Measurements from ENCODE around the gene NDRG2. TPM values are rescaled to one million over a fixed set of nuclear protein-coding genes. Genes with fewer than 3 reads are reported as not detected.
A peak's percentile ranks its signal among the peaks of the same experiment; 100 is the strongest.

NDRG2 gene
- total and polyA plus RNA-seq, 9 of the 15 experiments (the other 6 are each of a cell fraction or from before 2014, with no cell fraction given) = 10.1 to 105 (median 41.0) TPM

DNA sequence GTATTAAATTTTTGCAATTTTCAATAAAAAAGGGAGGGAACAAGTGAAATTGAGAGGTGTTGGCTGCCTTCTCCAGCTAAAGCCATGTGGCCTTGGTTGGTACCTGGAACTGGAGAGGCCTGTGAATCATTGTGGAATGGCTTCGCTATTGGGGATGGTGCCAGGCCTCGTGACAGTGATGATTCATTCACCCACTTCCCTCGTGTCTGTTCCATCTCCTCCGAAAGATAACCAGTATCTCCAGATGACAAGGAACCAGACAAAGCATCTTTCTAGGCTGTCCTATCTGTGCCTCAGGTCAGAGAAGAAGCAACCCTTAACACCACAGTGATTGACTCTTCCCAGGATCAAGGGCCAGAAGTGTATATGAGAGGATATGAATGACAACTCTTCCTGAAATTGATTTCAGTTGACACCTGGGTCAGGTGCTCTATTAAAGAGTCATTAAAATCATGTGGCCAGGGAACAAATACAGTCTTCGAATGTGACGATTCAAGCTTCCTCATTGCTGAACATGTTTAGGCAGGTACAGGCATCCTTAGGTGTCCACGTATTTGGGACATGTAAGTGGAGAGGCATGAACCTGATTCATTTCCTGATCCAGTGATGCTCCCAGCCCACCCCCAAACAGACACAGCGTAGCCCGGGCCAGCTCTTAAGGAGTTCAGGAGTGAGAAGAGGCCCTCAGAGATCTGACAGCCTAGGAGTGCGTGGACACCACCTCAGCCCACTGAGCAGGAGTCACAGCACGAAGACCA is 17.0 kb upstream of the NDRG2 start, which contains the start of gene RNASE7 (continued):
- TF ChIP-seq, protein P1, sequence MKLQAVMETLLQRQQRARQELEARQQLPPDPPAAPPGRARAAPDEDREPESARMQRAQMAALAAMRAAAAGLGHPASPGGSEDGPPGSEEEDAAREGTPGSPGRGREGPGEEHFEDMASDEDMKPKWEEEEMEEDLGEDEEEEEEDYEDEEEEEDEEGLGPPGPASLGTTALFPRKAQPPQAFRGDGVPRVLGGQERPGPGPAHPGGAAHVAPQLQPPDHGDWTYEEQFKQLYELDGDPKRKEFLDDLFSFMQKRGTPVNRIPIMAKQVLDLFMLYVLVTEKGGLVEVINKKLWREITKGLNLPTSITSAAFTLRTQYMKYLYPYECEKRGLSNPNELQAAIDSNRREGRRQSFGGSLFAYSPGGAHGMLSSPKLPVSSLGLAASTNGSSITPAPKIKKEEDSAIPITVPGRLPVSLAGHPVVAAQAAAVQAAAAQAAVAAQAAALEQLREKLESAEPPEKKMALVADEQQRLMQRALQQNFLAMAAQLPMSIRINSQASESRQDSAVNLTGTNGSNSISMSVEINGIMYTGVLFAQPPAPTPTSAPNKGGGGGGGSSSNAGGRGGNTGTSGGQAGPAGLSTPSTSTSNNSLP (IDR thresholded peaks at IDR 0.05; ENCODE audit: borderline replicate concordance, low read depth, low read length) = no peak
- TF ChIP-seq, protein P2, sequence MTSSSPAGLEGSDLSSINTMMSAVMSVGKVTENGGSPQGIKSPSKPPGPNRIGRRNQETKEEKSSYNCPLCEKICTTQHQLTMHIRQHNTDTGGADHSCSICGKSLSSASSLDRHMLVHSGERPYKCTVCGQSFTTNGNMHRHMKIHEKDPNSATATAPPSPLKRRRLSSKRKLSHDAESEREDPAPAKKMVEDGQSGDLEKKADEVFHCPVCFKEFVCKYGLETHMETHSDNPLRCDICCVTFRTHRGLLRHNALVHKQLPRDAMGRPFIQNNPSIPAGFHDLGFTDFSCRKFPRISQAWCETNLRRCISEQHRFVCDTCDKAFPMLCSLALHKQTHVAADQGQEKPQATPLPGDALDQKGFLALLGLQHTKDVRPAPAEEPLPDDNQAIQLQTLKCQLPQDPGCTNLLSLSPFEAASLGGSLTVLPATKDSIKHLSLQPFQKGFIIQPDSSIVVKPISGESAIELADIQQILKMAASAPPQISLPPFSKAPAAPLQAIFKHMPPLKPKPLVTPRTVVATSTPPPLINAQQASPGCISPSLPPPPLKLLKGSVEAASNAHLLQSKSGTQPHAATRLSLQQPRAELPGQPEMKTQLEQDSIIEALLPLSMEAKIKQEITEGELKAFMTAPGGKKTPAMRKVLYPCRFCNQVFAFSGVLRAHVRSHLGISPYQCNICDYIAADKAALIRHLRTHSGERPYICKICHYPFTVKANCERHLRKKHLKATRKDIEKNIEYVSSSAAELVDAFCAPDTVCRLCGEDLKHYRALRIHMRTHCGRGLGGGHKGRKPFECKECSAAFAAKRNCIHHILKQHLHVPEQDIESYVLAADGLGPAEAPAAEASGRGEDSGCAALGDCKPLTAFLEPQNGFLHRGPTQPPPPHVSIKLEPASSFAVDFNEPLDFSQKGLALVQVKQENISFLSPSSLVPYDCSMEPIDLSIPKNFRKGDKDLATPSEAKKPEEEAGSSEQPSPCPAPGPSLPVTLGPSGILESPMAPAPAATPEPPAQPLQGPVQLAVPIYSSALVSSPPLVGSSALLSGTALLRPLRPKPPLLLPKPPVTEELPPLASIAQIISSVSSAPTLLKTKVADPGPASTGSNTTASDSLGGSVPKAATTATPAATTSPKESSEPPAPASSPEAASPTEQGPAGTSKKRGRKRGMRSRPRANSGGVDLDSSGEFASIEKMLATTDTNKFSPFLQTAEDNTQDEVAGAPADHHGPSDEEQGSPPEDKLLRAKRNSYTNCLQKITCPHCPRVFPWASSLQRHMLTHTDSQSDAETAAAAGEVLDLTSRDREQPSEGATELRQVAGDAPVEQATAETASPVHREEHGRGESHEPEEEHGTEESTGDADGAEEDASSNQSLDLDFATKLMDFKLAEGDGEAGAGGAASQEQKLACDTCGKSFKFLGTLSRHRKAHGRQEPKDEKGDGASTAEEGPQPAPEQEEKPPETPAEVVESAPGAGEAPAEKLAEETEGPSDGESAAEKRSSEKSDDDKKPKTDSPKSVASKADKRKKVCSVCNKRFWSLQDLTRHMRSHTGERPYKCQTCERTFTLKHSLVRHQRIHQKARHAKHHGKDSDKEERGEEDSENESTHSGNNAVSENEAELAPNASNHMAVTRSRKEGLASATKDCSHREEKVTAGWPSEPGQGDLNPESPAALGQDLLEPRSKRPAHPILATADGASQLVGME (CRISPR knock-in tag; IDR thresholded peaks at IDR 0.05) = peak; percentile 82; the same call in 1 of the 2 replicates
- peak; percentile 60; the same call in 1 of the 2 replicates for TF ChIP-seq CTBP1 (IDR thresholded peaks at IDR 0.05; ENCODE audit: borderline replicate concordance)
- TF ChIP-seq L3MBTL2 (IDR thresholded peaks at IDR 0.05) = peak; percentile 28; the same call in 1 of the 2 replicates
- TF ChIP-seq CBFA2T2 (conservative IDR thresholded peaks at IDR 0.05) = 0 out of 2 replicates have a peak, but pooled peaks have one; percentile 19
- peak; percentile 56 for TF ChIP-seq BHLHE40 (IDR thresholded peaks at IDR 0.05; ENCODE audit: low read length)
- TF ChIP-seq, protein P3, sequence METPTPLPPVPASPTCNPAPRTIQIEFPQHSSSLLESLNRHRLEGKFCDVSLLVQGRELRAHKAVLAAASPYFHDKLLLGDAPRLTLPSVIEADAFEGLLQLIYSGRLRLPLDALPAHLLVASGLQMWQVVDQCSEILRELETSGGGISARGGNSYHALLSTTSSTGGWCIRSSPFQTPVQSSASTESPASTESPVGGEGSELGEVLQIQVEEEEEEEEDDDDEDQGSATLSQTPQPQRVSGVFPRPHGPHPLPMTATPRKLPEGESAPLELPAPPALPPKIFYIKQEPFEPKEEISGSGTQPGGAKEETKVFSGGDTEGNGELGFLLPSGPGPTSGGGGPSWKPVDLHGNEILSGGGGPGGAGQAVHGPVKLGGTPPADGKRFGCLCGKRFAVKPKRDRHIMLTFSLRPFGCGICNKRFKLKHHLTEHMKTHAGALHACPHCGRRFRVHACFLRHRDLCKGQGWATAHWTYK (CRISPR knock-in tag; IDR thresholded peaks at IDR 0.05) = no peak
- TF ChIP-seq, protein P4, sequence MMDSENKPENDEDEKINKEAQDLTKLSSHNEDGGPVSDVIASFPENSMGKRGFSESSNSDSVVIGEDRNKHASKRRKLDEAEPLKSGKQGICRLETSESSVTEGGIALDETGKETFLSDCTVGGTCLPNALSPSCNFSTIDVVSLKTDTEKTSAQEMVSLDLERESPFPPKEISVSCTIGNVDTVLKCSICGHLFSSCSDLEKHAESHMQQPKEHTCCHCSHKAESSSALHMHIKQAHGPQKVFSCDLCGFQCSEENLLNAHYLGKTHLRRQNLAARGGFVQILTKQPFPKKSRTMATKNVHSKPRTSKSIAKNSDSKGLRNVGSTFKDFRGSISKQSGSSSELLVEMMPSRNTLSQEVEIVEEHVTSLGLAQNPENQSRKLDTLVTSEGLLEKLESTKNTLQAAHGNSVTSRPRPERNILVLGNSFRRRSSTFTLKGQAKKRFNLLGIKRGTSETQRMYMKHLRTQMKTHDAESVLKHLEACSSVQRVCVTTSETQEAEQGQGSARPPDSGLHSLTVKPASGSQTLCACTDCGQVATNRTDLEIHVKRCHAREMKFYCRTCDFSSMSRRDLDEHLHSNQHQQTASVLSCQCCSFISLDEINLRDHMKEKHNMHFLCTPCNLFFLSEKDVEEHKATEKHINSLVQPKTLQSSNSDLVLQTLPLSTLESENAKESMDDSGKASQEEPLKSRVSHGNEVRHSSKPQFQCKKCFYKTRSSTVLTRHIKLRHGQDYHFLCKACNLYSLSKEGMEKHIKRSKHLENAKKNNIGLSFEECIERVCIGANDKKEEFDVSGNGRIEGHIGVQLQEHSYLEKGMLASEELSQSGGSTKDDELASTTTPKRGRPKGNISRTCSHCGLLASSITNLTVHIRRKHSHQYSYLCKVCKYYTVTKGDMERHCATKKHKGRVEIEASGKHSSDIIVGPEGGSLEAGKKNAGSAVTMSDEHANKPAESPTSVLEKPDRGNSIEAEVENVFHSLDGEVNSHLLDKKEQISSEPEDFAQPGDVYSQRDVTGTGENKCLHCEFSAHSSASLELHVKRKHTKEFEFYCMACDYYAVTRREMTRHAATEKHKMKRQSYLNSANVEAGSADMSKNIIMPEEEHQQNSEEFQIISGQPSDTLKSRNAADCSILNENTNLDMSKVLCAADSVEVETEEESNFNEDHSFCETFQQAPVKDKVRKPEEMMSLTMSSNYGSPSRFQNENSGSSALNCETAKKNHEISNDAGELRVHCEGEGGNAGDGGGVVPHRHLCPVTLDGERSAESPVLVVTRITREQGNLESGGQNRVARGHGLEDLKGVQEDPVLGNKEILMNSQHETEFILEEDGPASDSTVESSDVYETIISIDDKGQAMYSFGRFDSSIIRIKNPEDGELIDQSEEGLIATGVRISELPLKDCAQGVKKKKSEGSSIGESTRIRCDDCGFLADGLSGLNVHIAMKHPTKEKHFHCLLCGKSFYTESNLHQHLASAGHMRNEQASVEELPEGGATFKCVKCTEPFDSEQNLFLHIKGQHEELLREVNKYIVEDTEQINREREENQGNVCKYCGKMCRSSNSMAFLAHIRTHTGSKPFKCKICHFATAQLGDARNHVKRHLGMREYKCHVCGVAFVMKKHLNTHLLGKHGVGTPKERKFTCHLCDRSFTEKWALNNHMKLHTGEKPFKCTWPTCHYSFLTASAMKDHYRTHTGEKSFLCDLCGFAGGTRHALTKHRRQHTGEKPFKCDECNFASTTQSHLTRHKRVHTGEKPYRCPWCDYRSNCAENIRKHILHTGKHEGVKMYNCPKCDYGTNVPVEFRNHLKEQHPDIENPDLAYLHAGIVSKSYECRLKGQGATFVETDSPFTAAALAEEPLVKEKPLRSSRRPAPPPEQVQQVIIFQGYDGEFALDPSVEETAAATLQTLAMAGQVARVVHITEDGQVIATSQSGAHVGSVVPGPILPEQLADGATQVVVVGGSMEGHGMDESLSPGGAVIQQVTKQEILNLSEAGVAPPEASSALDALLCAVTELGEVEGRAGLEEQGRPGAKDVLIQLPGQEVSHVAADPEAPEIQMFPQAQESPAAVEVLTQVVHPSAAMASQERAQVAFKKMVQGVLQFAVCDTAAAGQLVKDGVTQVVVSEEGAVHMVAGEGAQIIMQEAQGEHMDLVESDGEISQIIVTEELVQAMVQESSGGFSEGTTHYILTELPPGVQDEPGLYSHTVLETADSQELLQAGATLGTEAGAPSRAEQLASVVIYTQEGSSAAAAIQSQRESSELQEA (IDR thresholded peaks at IDR 0.05; ENCODE audit: low read depth) = no peak

Measured in K562 (cell line).